Vagina (tissue), 2 donors: ENCODE results near the gene DNAJB4.

ENCODE experiments used
- POLR2A ChIP-seq, 2 donors: fragments of 450-650 bp; IDR thresholded peaks; one replicate each; pipeline ENCODE4 v1.6.1; 2017; ENCODE audit warnings: antibody characterized with exemption in 2 of 2, mild to moderate bottlenecking in 2 of 2, moderate library complexity in 2 of 2
- POLR2AphosphoS5 ChIP-seq, 2 donors: sonication (generic); formaldehyde crosslinking; IDR thresholded peaks; one replicate each; pipeline ENCODE4 v1.9.0; 2017; ENCODE audit warnings: antibody characterized with exemption in 2 of 2, mild to moderate bottlenecking in 2 of 2, low read depth in 1 of 2; ENCODE audit not compliant: insufficient read depth in 1 of 2

DNA sequence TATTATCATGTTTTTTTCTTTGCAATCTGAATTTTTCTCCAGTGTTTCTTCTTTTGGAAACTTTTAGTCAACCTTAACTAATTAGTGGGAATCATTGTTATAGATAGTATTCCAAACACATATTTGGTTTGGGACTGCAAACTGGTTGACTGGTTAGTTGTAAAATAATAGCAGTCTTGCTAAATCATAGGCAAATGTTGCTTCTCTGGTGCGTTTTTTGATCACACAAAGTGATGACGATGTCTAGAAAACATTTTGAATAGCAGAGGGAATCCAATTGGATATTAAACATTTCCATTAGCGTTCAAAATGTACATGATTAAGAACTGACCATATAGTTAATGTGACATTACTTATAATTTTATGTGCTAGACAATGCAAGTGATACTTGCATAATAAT lies 4.5 kb downstream of the DNAJB4 start:
- TF ChIP-seq POLR2AphosphoS5 (IDR thresholded peaks at IDR 0.05; ENCODE audit: insufficient read depth in 1 of 2, low read depth in 1 of 2) (no peak), POLR2A (IDR thresholded peaks at IDR 0.05) (no peak)
